ENCODE measurements around the gene PDGFA.

The PDGFA gene

DNA sequence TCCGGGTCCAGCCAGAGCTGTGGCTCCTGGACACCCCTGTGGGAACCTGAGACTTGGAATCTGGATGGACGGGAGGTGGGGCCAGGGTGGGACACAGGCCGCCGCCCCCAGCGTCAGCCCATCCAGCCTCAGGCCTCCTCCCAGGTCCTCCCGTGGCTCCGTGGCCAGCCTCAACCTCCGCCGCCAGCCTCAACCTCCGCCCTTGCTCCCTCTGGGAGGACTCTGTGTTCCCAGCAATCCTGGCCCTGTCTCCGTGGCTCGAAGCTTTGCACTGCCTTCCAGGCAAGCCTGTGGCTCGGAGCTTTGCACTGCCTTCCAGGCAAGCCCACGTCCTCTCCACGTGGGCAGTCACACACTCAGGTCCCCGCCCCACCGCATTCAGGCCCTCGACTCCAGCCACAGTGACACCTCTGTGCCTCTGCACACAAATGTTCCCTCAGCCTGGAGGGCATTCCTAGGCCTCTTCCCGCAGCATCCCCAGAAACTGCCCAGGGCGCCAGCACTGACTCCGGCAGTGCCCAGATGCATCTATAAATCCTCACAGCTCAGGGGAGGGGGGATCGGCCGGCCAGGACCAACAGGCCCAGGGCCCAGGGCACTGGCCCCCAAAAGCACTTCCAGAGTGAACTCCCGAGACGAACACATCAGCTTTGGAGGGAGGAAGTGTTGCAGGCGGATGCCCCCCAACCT is 44.7 kb upstream of the PDGFA start:
- Histone ChIP-seq H3K27ac (ENCODE audit: poor library complexity, severe bottlenecking) (no peak overlapping the region), H3K9me3 (ENCODE audit: severe bottlenecking) (no peaks in the 10 kb centered on the region), H3K36me3 (ENCODE audit: low read depth) (no peaks in the 10 kb centered on the region), H3K27me3 (ENCODE audit: insufficient read depth, poor library complexity, severe bottlenecking) (no peaks in the 10 kb centered on the region), H3K4me3 (ENCODE audit: severe bottlenecking) (no peak overlapping the region), H3K4me1 (ENCODE audit: insufficient read depth, poor library complexity, severe bottlenecking) (no peaks in the 10 kb centered on the region)
- DNase-seq (ENCODE audit: low spot score) = no peak
- no peak for ATAC-seq (ENCODE audit: low read depth)
- TF ChIP-seq, protein P1, sequence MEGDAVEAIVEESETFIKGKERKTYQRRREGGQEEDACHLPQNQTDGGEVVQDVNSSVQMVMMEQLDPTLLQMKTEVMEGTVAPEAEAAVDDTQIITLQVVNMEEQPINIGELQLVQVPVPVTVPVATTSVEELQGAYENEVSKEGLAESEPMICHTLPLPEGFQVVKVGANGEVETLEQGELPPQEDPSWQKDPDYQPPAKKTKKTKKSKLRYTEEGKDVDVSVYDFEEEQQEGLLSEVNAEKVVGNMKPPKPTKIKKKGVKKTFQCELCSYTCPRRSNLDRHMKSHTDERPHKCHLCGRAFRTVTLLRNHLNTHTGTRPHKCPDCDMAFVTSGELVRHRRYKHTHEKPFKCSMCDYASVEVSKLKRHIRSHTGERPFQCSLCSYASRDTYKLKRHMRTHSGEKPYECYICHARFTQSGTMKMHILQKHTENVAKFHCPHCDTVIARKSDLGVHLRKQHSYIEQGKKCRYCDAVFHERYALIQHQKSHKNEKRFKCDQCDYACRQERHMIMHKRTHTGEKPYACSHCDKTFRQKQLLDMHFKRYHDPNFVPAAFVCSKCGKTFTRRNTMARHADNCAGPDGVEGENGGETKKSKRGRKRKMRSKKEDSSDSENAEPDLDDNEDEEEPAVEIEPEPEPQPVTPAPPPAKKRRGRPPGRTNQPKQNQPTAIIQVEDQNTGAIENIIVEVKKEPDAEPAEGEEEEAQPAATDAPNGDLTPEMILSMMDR (IDR thresholded peaks at IDR 0.05; ENCODE audit: poor library complexity, severe bottlenecking) = no peak

GRCh38 chr7:563629-564170 is 44.1 kb upstream of the PDGFA start:
- H3K27me3 ChIP-seq (ENCODE audit: insufficient read depth, poor library complexity, severe bottlenecking) = no peaks in the 10 kb centered on the region

DNA sequence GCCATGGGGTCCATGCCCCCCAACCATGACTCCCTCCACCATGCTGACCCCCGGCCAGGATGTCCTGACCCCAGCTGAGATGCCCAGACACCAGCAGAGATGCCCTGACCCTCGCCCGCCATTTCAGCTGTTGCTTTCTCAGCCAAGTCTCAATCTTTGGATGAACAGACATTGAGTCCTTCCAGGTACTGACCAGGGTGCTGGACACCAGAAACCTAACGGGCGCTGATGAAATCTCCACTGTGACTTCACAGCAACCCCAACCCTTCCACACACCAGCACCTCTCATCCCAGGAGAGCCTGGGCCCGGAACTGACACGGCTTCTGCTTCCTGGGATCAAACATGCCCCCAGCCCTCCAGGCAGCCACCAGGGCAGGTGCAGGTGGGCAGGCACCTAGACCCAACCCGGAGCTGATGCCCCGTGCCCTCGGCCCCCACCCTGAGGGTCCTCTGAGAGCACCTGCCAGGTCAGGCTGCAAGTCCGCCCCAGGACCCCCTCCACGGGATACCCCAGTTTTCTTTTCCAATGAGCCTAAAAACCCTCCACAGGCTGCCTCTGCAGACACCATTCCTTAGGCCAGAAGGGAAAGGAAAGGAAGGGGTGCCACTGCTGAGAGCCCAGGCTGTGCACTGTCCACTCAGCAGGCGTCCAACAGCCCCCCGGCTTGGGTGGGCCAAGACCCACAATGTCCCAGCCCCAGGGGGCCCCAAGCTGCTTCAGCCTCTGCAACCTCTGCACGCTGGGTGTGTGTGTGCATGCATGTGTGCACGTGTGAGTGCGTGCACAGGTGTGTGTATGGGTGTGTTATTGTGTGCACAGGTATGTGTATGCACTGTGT is 43.4 kb upstream of the PDGFA start:
- H3K4me3 ChIP-seq (ENCODE audit: severe bottlenecking) = no peak overlapping the region
- no peaks in the 10 kb centered on the region for H3K9me3 ChIP-seq (ENCODE audit: severe bottlenecking)
- no peaks in the 10 kb centered on the region for H3K36me3 ChIP-seq (ENCODE audit: low read depth)
- TF ChIP-seq, protein P1 (IDR thresholded peaks at IDR 0.05; ENCODE audit: poor library complexity, severe bottlenecking) = no peak
- H3K27ac ChIP-seq (ENCODE audit: poor library complexity, severe bottlenecking) = no peak overlapping the region
- no peaks in the 10 kb centered on the region for H3K27me3 ChIP-seq (ENCODE audit: insufficient read depth, poor library complexity, severe bottlenecking)
- no peak for ATAC-seq (ENCODE audit: low read depth)
- no peak for DNase-seq (ENCODE audit: low spot score)
- H3K4me1 ChIP-seq (ENCODE audit: insufficient read depth, poor library complexity, severe bottlenecking) = no peaks in the 10 kb centered on the region

More at GRCh38 chr7:563629-564170, 44.1 kb upstream of the PDGFA start:
- no peak overlapping the region for H3K27ac ChIP-seq (ENCODE audit: poor library complexity, severe bottlenecking)
- H3K4me1 ChIP-seq (ENCODE audit: insufficient read depth, poor library complexity, severe bottlenecking) = no peaks in the 10 kb centered on the region
- no peaks in the 10 kb centered on the region for H3K9me3 ChIP-seq (ENCODE audit: severe bottlenecking)
- H3K36me3 ChIP-seq (ENCODE audit: low read depth) = no peaks in the 10 kb centered on the region
- TF ChIP-seq, protein P1 (IDR thresholded peaks at IDR 0.05; ENCODE audit: poor library complexity, severe bottlenecking) = no peak
- no peak for ATAC-seq (ENCODE audit: low read depth)
- no peak overlapping the region for H3K4me3 ChIP-seq (ENCODE audit: severe bottlenecking)
- no peak for DNase-seq (ENCODE audit: low spot score)

- no peaks in the 10 kb centered on the region for H3K9me3 ChIP-seq (ENCODE audit: severe bottlenecking)
- TF ChIP-seq, protein P1 (IDR thresholded peaks at IDR 0.05; ENCODE audit: poor library complexity, severe bottlenecking) = no peak
- no peaks in the 10 kb centered on the region for H3K27me3 ChIP-seq (ENCODE audit: insufficient read depth, poor library complexity, severe bottlenecking)
- DNase-seq (ENCODE audit: low spot score) (no peak), ATAC-seq (ENCODE audit: low read depth) (no peak)
- no peak overlapping the region for H3K27ac ChIP-seq (ENCODE audit: poor library complexity, severe bottlenecking)
- no peaks in the 10 kb centered on the region for H3K36me3 ChIP-seq (ENCODE audit: low read depth)
- no peaks in the 10 kb centered on the region for H3K4me1 ChIP-seq (ENCODE audit: insufficient read depth, poor library complexity, severe bottlenecking)
- H3K4me3 ChIP-seq (ENCODE audit: severe bottlenecking) = no peak overlapping the region
These were observed 42.7 kb upstream of the PDGFA start for GRCh38 chr7:562374-562675.

Measured in RWPE2 (cell line).